Measurements from ENCODE around the gene TMEM11.
"Not testable (repeated sequence)": the region's sequence is repeated elsewhere in the genome, so short reads cannot be mapped to it uniquely, and the experiment has no call there.

TMEM11 gene

DNA sequence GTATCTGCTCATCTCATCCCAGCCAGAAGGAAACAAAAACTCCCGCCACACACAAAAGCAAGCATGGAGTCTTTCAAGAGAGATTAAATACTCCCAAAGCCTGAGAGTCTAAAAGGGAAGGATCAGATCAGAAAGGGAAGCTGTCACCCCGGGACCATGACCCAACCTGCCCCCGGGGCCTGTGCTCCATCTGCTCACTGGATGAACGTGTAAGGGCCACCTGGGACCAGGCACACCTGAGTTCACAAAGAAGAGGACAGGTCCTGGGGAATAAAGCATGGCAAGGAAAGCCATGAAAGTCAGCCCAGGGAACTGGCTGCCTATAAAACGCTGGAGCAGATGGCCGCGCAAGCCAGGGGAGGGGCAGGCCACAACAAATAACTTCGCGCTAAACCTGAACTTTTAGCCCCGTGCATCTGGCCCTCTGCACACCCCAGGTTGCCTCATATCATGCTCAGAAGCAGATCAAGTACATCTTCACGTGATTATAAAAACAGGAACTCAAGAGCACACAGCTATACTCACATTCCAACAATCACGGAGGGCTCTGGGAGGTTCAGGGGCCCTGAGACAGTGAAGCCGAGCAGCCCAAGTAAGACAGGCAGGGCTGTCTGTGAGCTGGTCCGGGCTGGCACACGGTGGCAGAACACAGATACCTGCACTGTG is 3.4 kb downstream of the TMEM11 start:
- DNase-seq, result no peak

- DNase-seq, result no peak
Observed at GRCh38 chr17:21209511-21210175, 4.3 kb downstream of the TMEM11 start.

GRCh38 chr17:21208352-21208751 is 5.6 kb downstream of the TMEM11 start:
- no peak for DNase-seq

DNA sequence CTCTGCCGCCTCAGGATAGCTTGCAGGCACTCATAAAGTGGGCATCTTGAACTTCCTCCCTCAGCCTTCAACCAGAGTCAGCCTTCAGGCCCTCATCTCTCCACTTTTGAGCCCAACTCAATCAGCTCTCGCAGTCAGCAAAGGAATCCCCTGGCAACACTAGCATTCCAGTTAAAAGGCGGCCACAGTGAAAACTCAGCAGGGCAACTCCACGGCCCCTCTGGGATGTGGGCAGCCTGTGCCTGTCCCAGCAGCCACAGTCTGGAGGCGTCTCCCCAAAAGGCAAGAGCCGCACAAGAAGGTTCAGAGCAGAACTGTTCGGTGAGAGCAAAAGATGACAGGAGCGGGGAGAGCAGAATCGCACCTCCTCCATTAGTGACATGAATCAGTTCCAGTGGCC is 9.0 kb downstream of the TMEM11 start:
- no peak for DNase-seq

- DNase-seq, result no peak
Observed at GRCh38 chr17:21202512-21202911, 11.4 kb downstream of the TMEM11 start.

DNA sequence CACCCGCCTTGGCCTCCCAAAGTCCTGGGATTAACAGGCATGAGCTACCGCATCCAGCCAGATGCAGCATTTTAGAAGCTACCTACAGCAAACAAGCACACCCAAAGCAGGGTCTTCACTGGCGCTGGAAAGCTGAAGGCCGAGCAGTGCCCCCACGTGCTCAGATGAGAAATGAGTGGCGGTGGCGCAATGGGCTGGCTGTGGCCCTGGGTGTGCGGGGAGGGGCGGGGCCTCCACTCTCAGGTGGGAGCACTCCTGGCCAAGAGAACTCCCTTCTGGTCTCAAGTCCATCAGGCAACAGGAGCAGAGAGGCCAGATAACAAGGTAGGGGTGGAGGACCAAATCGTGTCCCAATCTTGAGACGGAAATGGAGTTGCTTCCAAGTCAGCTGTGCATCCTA is 12.1 kb downstream of the TMEM11 start:
- DNase-seq, result no peak

GRCh38 chr17:21201298-21201595 is 12.7 kb downstream of the TMEM11 start:
- DNase-seq, result no peak

GRCh38 chr17:21200590-21201297 is 13.2 kb downstream of the TMEM11 start:
- no peak for DNase-seq

- DNase-seq, result no peak
Observed at GRCh38 chr17:21199856-21200255, 14.1 kb downstream of the TMEM11 start.

GRCh38 chr17:21199311-21199710 is 14.7 kb downstream of the TMEM11 start:
- DNase-seq, result no peak

GRCh38 chr17:21198411-21198810 is 15.6 kb downstream of the TMEM11 start:
- no peak for DNase-seq

DNA sequence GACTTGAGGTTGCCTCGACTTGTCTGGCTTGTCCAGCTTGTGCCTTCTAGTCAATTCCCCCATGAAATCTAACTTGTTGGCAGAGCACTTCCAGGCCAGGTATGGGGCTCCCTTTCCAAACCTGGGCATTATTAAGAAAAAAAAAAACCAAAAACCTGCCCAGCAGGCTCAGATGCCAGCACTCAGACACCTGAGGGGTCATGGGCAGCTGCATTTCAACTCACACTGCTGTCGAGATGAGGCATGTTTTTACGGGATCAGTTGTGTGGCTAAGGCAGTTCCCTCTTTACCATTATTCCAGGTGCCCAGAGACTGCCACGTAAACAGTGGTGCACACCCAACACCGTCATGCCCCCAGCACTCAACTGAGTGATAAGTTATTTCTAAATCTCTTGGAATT is 17.8 kb downstream of the TMEM11 start:
- DNase-seq, result no peak

DNA sequence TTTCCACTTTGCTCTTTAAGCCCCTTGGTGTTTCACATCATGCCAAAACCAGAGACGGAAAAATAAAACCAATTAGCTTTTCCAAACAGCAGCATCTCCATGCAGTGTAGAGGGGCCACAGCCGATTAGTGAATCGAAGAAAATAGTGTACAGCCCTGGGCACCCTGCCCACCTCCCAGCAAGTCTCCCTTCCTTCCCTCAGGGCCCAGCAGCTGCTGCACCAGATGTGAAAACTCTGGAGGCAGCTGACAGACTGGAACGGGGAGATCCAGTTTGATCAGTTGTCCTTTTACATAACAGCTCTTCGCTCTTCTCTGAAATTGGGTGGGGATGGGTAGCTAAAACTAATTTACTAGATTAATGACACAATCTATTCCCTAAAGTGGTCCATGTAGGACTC is 19.3 kb downstream of the TMEM11 start:
- DNase-seq, result no peak

DNA sequence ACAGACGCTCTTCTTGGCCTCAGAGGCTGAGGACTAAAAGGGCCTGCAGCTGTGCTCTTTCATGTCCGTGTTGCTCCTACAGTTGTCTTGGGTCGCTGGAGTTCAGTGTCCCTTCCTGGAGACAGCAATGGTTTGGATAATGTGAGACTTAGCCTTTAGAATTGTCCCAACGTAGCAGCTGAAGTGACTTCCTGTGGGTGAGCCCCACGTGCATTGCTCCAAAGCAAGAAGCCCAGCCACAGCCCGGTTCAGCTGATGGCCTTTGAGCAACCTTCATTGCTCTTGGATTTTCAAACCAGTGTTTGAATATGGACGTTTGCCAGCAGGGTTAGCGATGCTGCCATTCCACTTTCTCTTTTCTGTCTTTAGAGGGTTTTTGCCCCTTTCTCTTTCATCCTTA is 19.7 kb downstream of the TMEM11 start:
- DNase-seq, result no peak

DNA sequence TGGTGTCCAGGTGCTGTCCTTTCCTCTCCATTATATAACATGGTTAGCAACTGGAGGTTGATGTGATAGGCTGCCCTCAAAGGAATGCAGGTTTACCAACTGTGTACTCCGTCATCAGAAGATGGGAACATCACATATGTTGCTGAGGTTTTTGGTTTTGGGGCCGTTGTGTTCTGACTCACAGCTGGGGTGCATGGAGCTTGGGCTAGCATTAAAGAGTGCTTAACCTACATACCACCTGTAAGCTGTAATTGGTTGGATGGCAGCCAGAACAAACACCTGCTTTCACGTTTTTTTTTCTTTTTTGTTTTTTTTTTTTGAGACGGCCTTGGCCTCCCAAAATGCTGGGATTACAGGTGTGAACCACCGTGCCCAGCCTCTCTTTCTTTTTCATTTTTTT is 20.9 kb downstream of the TMEM11 start:
- no peak for DNase-seq

DNA sequence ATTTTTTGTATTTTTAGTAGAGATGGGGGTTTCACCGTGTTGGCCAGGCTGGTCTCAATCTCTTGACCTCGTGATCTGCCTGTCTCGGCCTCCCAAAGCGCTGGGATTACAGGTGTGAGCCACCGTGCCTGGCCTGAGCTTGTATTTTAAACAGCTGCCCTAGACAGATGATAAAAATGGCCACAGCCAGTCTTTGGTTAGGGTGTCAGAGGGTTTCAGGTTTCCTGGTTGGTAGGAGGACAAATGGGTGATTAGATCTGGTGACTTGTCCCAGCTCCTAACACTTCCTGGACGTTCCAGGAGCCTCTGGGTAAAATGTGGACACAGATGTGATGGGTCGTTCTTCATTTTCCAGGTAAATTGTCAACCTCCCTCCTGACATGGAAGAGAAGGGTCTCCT is 21.5 kb downstream of the TMEM11 start:
- DNase-seq, result not testable (repeated sequence)

DNA sequence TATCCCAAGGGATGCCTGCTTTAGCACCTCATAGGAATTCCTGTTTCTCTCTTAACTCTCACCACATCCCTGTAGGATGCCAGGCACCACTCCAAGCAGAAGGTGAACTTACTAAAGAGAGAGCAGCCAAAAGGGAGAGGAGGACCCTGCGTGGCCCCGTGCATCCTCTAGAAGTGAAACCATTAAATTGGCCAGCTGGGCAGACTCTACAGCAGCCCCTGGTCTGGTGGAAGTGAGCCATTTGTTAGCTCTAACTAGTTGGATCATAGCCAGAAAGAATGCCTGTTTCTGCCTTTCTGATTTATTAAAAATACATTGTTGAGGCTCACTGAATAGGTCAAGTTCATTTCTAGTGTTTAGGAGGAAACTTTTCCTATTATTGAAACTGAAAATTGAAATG is 22.3 kb downstream of the TMEM11 start:
- DNase-seq, result no peak

DNA sequence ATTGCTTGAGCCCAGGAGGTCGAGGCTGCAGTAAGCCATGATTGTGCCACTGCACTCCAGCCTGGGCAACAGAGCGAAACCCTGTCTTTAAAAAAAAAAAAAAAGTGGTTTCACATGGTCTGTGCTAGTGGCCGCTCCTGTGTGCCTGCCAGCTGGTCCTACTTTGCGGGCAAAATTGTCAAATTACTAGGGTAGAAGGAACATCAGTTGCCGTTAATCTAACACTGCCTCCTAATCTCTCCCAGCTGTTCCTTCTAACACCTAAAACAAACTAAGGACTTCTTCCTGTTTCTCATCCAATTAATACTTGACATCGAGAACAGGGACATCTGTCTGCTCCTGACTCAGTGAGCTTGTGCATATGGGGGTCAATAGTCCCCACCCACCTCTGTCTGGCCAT is 23.9 kb downstream of the TMEM11 start:
- DNase-seq, result no peak

DNA sequence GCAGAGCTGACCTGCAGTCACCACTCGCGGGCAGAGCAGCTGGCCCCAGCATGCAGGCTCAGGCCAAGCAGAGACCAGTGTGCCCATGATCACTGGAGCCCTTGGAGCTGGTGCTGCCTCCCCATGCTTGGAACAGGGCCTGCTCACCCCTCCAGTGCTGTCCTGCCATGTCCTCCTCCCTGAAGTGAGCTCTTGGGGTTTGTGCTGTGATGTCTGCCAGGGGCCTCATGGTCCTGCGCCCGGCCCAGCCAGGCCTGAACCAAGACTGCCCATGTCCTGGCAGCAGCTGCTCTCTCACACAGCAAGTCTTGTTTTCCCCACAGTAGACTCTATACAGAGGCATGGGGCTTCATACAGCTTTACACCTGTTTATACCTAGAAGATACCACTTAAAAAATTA is 24.6 kb downstream of the TMEM11 start:
- DNase-seq, result no peak

DNA sequence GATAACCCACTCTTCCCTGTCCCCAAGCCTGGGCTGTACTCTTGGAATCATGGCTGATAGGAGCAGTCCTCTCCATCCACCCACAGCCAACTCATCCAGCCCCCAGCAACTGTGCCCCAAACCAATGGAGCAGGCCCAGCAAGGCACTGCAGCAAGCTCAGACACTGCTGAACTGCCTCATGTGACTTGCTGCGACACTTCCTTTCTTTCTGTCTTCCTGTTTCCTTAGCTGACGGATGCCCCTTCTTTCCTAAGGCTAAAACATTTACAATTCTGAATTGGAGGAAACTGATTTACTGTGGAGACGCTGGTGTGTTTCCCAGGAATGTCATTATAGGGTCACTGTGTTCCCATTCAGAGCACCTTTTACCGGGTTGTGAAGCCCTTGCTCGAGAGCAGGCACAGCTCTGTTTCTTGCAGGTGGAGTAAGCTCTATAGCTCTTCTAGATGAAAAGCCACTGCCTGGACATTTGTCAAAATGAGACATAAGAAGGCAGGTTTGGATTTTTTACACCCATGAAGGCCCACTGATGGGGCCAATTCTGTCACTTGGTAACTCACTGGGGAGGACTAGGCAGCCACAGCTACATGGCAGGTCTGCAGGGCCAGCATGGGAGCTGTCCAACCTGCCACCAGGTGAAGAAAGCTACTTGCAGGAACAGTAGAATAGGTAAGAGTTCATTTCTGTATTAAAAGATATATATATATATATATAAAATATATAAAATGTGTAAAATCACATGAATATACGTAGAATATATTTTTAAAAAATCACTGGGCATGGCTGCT is 27.4 kb downstream of the TMEM11 start:
- DNase-seq, result no peak

GRCh38 chr17:21185061-21185460 is 28.9 kb downstream of the TMEM11 start:
- DNase-seq, result no peak

DNA sequence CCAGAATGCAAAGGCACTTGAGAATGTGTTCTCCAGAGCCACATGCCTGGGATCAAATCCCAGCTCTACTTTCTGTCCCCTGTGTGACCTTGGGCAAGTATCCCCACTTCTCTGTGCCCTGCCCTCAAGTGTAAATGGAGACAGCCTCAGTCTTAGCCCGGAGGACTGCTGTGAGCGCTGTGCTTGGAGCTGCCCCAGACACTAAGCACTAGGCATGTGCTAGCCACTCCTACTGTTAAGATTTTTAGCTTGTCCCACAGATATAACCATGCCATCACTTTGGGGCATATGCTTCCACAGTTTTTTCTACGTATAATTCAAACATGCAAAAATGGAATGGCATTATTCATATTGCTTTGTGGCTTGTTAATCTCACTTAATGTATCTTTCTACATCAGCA is 29.4 kb downstream of the TMEM11 start:
- DNase-seq, result no peak

DNA sequence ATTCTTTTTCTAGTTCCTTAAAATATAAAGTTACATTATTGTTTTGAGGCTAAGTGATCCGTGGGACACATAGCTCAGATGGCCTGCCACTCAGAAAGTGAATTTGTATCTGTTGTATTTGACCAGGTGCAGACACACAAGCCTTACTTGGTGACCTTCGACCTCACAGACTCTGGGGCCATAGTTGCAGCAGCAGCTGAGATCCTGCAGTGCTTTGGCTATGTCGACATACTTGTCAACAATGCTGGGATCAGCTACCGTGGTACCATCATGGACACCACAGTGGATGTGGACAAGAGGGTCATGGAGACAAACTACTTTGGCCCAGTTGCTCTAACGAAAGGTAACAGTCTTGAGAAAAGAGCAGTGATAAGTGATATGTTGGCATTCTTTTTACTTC is 30.5 kb downstream of the TMEM11 start:
- DNase-seq, result no peak
